GM10266 (cell line): ENCODE measurements around the gene DIS3L2.

ENCODE experiments used
- DNase-seq: peaks from one replicate; pipeline ENCODE4 v3.0.0; 2012; ENCODE audit errors: extremely low spot score
- CTCF ChIP-seq: IDR thresholded peaks from 2 replicates; pipeline ENCODE4 v1.5.1; 2012; ENCODE audit warnings: mild to moderate bottlenecking, low read depth; ENCODE audit not compliant: control insufficient read depth, insufficient read depth; ENCODE audit errors: missing control alignments

The DIS3L2 gene

GRCh38 chr2:232352511-232353091 is 391.1 kb downstream of the DIS3L2 start:
- no peak for DNase-seq
- TF ChIP-seq CTCF = no peak

GRCh38 chr2:232353096-232353495 is 391.6 kb downstream of the DIS3L2 start:
- no peak for DNase-seq
- TF ChIP-seq CTCF = no peak

- no peak for TF ChIP-seq CTCF
These were observed 392.1 kb downstream of the DIS3L2 start for GRCh38 chr2:232353660-232354059.

GRCh38 chr2:232354069-232354468 is 392.6 kb downstream of the DIS3L2 start:
- no peak for DNase-seq
- TF ChIP-seq CTCF = no peak

More at GRCh38 chr2:232353660-232354059, 392.1 kb downstream of the DIS3L2 start:
- no peak for DNase-seq

GRCh38 chr2:232361646-232362045 is 400.1 kb downstream of the DIS3L2 start:
- no peak for TF ChIP-seq CTCF
- no peak for DNase-seq

- no peak for TF ChIP-seq CTCF
These were observed 400.8 kb downstream of the DIS3L2 start for GRCh38 chr2:232362174-232362900.

More at GRCh38 chr2:232362174-232362900, 400.8 kb downstream of the DIS3L2 start:
- no peak for DNase-seq
